Spleen (tissue), 11 donors: ENCODE results near the gene CLDN1. TPM values are rescaled to one million over a fixed set of nuclear protein-coding genes. Genes with fewer than 3 reads are reported as not detected.

Experiments
- DNase-seq: peaks from one replicate; pipeline ENCODE4 v3.0.0-alpha.2; 2020
- H3K27ac ChIP-seq, 8 donors: fragments of 200-600 bp; sonication (generic) in 7 of 8; 1 replicate in 4 of 8; 2 replicates in 4 of 8; pipeline versions ENCODE4 v1.5.0 to v1.8.0; 2016 to 2021; ENCODE audit warnings: inconsistent platforms in 4 of 8, mild to moderate bottlenecking in 4 of 8, moderate library complexity in 1 of 8
- H3K27me3 ChIP-seq, 7 donors: fragments of 200-600 bp; sonication (generic) in 6 of 7; replicated peaks in 1 of 7; 1 replicate in 4 of 7; 2 replicates in 3 of 7; pipeline versions ENCODE4 v1.5.0 to v1.8.0; 2016 to 2021; ENCODE audit warnings: inconsistent platforms in 3 of 7, mild to moderate bottlenecking in 1 of 7
- H3K36me3 ChIP-seq, 6 donors: fragments of 200-600 bp; sonication (generic) in 5 of 6; 1 replicate in 4 of 6; 2 replicates in 2 of 6; pipeline versions ENCODE4 v1.5.0 to v1.8.0; 2016 to 2021; ENCODE audit warnings: inconsistent platforms in 2 of 6
- H3K4me1 ChIP-seq, 6 donors: fragments of 200-600 bp; sonication (generic) in 5 of 6; 1 replicate in 3 of 6; 2 replicates in 3 of 6; pipeline versions ENCODE4 v1.5.0 to v1.8.0; 2016 to 2021; ENCODE audit warnings: inconsistent platforms in 3 of 6
- H3K4me3 ChIP-seq, 8 donors: fragments of 200-600 bp; sonication (generic) in 7 of 8; 1 replicate in 4 of 8; 2 replicates in 4 of 8; pipeline versions ENCODE4 v1.5.0 to v1.8.0; 2016 to 2021; ENCODE audit warnings: inconsistent platforms in 4 of 8, mild to moderate bottlenecking in 4 of 8, moderate library complexity in 2 of 8
- H3K9me3 ChIP-seq, 8 donors: fragments of 200-600 bp; sonication (generic) in 7 of 8; 1 replicate in 4 of 8; 2 replicates in 4 of 8; pipeline versions ENCODE4 v1.5.0 to v1.8.0; 2016 to 2021; ENCODE audit warnings: inconsistent platforms in 4 of 8
- CTCF ChIP-seq, 11 experiments: fragments of 200-600 bp in 7 of 11; fragments of 450-650 bp in 4 of 11; sonication (generic) in 4 of 11; IDR thresholded peaks in 8 of 11; conservative IDR thresholded peaks in 3 of 11; 1 replicate in 7 of 11; 2 replicates in 4 of 11; pipeline versions ENCODE4 v1.4.0 to v1.8.0; 2016 to 2021; ENCODE audit warnings: antibody characterized with exemption in 11 of 11, inconsistent platforms in 4 of 11, mild to moderate bottlenecking in 1 of 11
- POLR2A ChIP-seq, 3 donors: fragments of 450-650 bp; IDR thresholded peaks; one replicate each; pipeline ENCODE4 v1.5.1; 2017; ENCODE audit warnings: antibody characterized with exemption in 3 of 3, mild to moderate bottlenecking in 1 of 3
- POLR2AphosphoS5 ChIP-seq, 3 donors: sonication (generic); formaldehyde crosslinking; IDR thresholded peaks; one replicate each; pipeline ENCODE4 v1.5.1; 2017; ENCODE audit warnings: antibody characterized with exemption in 3 of 3
- WGBS, 5 donors: extraction: QIAGEN DNeasy Blood & Tissue Kit in 3 of 5; methylation state at CpG; one replicate each; pipeline versions ENCODE4 v1.1.5 to v1.1.7; 2013 to 2018; 5-methylcytosine and 5-hydroxymethylcytosine counted together
- intact Hi-C: fragments of 100-400 bp; cut with DNase I; formaldehyde crosslinking; loops from one replicate; pipeline ENCODE4 v1.15.0; 2023; ENCODE audit warnings: low total_unique reads
- polyA plus RNA-seq, 3 donors: library from polyadenylated mRNA; stranded (reverse); fragments of 200-250 nt; gene quantifications; one replicate each; pipeline ENCODE4 v1.2.1, GENCODE V29; 2013
- total RNA-seq, 7 donors: library from RNA; depleted of rRNA in 3 of 7; stranded (reverse); fragments of >200 nt in 3 of 7; fragmentation: NEBNext Ultra II Directional in 4 of 7; extraction: Animal tissue kit (Norgen Biotek cat#: 25700) in 4 of 7; gene quantifications; one replicate each; pipeline versions ENCODE4 v1.1.0 to v1.2.1, GENCODE V29; 2016 to 2021
- donor health status: healthy with polysubstance abuse.
- donor health status: DM: no; HTN: no; CAD: no; lungs with moderate emphysema.
- donor health status: DM: no; HTN: no; CAD: no.
- donor health status: Bipolar disorder and iron deficiency.
- donor health status: healthy.
- donor health status: DM: no; HTN: no; CAD: no.
- donor health status: DM: yes; HTN: yes; CAD: no.

The CLDN1 gene
- total and polyA plus RNA-seq, 10 donors, result 0.26 to 3.0 (median 0.91) TPM

- 78 to 95% (median 89%) methylated on average over 2 of the region's 2 CpGs for WGBS, 5 donors
- no peak overlapping the region for H3K27ac ChIP-seq
- intact Hi-C loops, result no loop called here
Measured at GRCh38 chr3:190346541-190346940, 24.3 kb upstream of the CLDN1 start.

GRCh38 chr3:190345878-190346277, 23.6 kb upstream of the CLDN1 start:
- no peaks in the 10 kb centered on the region for H3K27me3 ChIP-seq
- no peaks in the 10 kb centered on the region for H3K4me1 ChIP-seq
- TF ChIP-seq CTCF (IDR thresholded peaks at IDR 0.05 in 8 of 11, conservative IDR thresholded peaks at IDR 0.05 in 3 of 11) (no peak), POLR2A (IDR thresholded peaks at IDR 0.05) (no peak), POLR2AphosphoS5 (IDR thresholded peaks at IDR 0.05) (no peak)
- no peak for DNase-seq
- H3K27ac ChIP-seq, result no peak overlapping the region
- intact Hi-C loops, result no loop called here
- H3K4me3 ChIP-seq, result no peak overlapping the region
- H3K36me3 ChIP-seq, result no peaks in the 10 kb centered on the region
- 60 to 81% (median 78%) methylated on average over 4 of the region's 4 CpGs for WGBS, 5 donors
- peaks cover 0 to 5% (median 0%) of the 10 kb centered on the region in 8 donors for H3K9me3 ChIP-seq

More at GRCh38 chr3:190346541-190346940, 24.3 kb upstream of the CLDN1 start:
- no peaks in the 10 kb centered on the region for H3K4me1 ChIP-seq
- H3K36me3 ChIP-seq, result no peaks in the 10 kb centered on the region
- TF ChIP-seq POLR2AphosphoS5 (IDR thresholded peaks at IDR 0.05) (no peak), POLR2A (IDR thresholded peaks at IDR 0.05) (no peak), CTCF (IDR thresholded peaks at IDR 0.05 in 8 of 11, conservative IDR thresholded peaks at IDR 0.05 in 3 of 11) (no peak)
- peaks cover 0 to 5% (median 0%) of the 10 kb centered on the region in 8 donors for H3K9me3 ChIP-seq
- no peaks in the 10 kb centered on the region for H3K27me3 ChIP-seq
- H3K4me3 ChIP-seq, result no peak overlapping the region
- no peak for DNase-seq

GRCh38 chr3:190345027-190345821, 23.0 kb upstream of the CLDN1 start:
- Histone ChIP-seq H3K9me3 (peaks cover 0 to 5% (median 0%) of the 10 kb centered on the region in 8 donors), H3K4me3 (no peak overlapping the region), H3K36me3 (no peaks in the 10 kb centered on the region), H3K4me1 (no peaks in the 10 kb centered on the region), H3K27me3 (no peaks in the 10 kb centered on the region), H3K27ac (no peak overlapping the region)
- intact Hi-C loops, result no loop called here
- 33 to 56% (median 41%) methylated on average over 4 of the region's 4 CpGs for WGBS, 5 donors
- TF ChIP-seq CTCF (IDR thresholded peaks at IDR 0.05 in 8 of 11, conservative IDR thresholded peaks at IDR 0.05 in 3 of 11) (no peak), POLR2A (IDR thresholded peaks at IDR 0.05) (no peak)
- no peak for DNase-seq

- TF ChIP-seq POLR2A (IDR thresholded peaks at IDR 0.05), result no peak
- TF ChIP-seq CTCF (IDR thresholded peaks at IDR 0.05 in 8 of 11, conservative IDR thresholded peaks at IDR 0.05 in 3 of 11), result no peak
- no peak for TF ChIP-seq POLR2AphosphoS5 (IDR thresholded peaks at IDR 0.05)
- Histone ChIP-seq H3K27me3 (no peaks in the 10 kb centered on the region), H3K4me1 (no peaks in the 10 kb centered on the region), H3K36me3 (no peaks in the 10 kb centered on the region), H3K4me3 (no peak overlapping the region), H3K27ac (no peak overlapping the region), H3K9me3 (peaks cover 0 to 4% (median 0%) of the 10 kb centered on the region in 8 donors)
- intact Hi-C loops, result no loop called here
- DNase-seq, result no peak
- 75 to 89% (median 80%) methylated on average over 2 of the region's 2 CpGs for WGBS, 5 donors
Measured at GRCh38 chr3:190340071-190340470, 17.8 kb upstream of the CLDN1 start.
